ENCODE data around the gene PBX1. TPM values are rescaled to one million over a fixed set of nuclear protein-coding genes. Genes with fewer than 3 reads are reported as not detected.
"Not testable (repeated sequence)": the region's sequence is repeated elsewhere in the genome, so short reads cannot be mapped to it uniquely, and the experiment has no call there.

The PBX1 gene
- total and polyA plus RNA-seq, 2 experiments from 2014 or later, result 40.0 to 104 TPM

DNA sequence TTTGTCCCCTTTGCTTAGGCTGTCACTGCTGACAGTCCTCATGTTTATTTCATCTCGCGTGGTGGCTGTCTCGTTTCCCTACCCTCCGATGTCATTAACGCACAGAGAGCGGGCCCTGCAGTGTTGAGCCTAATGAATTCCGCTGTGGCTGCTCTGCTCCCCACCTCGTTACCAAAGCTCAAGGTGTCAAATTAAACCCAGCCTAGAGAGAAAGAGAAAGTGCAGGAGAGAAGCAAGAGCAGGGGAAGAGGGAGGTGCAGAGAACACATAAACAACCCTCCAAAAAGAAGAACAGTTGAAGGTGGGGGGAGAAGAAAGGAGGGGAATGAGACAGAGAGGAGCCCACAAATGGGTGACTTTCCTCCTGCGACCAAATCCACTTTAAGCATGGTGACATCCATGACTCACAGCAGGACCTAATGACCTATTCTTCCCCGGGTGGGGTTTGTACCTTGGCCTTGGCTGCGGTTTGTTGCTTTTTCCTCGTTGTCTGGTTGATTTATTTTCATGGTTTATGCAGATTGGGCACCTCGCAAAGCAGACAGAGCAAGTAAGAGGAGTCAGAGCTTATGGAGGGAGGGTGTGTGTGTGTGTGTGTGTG lies 92.5 kb downstream of the PBX1 start:
- Histone ChIP-seq H4K20me1 (replicated peaks; ENCODE audit: insufficient read depth) (peaks cover 25% of the 10 kb centered on the region), H3K4me3 (no peak overlapping the region), H3K4me1 (ENCODE audit: insufficient read depth) (peaks cover 57% of the 10 kb centered on the region), H3K79me2 (replicated peaks; ENCODE audit: insufficient read depth) (peaks cover 100% of the 10 kb centered on the region), H3F3A (replicated peaks; ENCODE audit: low read depth) (no peaks in the 10 kb centered on the region), H3K36me3 (ENCODE audit: insufficient read depth) (no peaks in the 10 kb centered on the region), H3K4me2 (0 out of 2 replicates have a peak overlapping the region, but pooled peaks have one; percentile 43), H3K27me3 (ENCODE audit: insufficient read depth) (no peaks in the 10 kb centered on the region), H3K9me2 (ENCODE audit: insufficient read depth) (no peaks in the 10 kb centered on the region), H2AFZ (no peak overlapping the region), H3K27ac (ENCODE audit: low read depth) (no peak overlapping the region)
- H3K36me3 Mint-ChIP-seq (ENCODE audit: low read depth), result no peaks in the 10 kb centered on the region; the same call in 1 of the 3 replicates
- ATAC-seq (peak; percentile 14; the same call in 1 of the 3 replicates), DNase-seq (ENCODE audit: low spot score) (no peak)
- peaks cover 48% of the 10 kb centered on the region for H3K4me1 Mint-ChIP-seq
- H3K4me3 Mint-ChIP-seq, result no peak overlapping the region
- TF ChIP-seq, protein P1, sequence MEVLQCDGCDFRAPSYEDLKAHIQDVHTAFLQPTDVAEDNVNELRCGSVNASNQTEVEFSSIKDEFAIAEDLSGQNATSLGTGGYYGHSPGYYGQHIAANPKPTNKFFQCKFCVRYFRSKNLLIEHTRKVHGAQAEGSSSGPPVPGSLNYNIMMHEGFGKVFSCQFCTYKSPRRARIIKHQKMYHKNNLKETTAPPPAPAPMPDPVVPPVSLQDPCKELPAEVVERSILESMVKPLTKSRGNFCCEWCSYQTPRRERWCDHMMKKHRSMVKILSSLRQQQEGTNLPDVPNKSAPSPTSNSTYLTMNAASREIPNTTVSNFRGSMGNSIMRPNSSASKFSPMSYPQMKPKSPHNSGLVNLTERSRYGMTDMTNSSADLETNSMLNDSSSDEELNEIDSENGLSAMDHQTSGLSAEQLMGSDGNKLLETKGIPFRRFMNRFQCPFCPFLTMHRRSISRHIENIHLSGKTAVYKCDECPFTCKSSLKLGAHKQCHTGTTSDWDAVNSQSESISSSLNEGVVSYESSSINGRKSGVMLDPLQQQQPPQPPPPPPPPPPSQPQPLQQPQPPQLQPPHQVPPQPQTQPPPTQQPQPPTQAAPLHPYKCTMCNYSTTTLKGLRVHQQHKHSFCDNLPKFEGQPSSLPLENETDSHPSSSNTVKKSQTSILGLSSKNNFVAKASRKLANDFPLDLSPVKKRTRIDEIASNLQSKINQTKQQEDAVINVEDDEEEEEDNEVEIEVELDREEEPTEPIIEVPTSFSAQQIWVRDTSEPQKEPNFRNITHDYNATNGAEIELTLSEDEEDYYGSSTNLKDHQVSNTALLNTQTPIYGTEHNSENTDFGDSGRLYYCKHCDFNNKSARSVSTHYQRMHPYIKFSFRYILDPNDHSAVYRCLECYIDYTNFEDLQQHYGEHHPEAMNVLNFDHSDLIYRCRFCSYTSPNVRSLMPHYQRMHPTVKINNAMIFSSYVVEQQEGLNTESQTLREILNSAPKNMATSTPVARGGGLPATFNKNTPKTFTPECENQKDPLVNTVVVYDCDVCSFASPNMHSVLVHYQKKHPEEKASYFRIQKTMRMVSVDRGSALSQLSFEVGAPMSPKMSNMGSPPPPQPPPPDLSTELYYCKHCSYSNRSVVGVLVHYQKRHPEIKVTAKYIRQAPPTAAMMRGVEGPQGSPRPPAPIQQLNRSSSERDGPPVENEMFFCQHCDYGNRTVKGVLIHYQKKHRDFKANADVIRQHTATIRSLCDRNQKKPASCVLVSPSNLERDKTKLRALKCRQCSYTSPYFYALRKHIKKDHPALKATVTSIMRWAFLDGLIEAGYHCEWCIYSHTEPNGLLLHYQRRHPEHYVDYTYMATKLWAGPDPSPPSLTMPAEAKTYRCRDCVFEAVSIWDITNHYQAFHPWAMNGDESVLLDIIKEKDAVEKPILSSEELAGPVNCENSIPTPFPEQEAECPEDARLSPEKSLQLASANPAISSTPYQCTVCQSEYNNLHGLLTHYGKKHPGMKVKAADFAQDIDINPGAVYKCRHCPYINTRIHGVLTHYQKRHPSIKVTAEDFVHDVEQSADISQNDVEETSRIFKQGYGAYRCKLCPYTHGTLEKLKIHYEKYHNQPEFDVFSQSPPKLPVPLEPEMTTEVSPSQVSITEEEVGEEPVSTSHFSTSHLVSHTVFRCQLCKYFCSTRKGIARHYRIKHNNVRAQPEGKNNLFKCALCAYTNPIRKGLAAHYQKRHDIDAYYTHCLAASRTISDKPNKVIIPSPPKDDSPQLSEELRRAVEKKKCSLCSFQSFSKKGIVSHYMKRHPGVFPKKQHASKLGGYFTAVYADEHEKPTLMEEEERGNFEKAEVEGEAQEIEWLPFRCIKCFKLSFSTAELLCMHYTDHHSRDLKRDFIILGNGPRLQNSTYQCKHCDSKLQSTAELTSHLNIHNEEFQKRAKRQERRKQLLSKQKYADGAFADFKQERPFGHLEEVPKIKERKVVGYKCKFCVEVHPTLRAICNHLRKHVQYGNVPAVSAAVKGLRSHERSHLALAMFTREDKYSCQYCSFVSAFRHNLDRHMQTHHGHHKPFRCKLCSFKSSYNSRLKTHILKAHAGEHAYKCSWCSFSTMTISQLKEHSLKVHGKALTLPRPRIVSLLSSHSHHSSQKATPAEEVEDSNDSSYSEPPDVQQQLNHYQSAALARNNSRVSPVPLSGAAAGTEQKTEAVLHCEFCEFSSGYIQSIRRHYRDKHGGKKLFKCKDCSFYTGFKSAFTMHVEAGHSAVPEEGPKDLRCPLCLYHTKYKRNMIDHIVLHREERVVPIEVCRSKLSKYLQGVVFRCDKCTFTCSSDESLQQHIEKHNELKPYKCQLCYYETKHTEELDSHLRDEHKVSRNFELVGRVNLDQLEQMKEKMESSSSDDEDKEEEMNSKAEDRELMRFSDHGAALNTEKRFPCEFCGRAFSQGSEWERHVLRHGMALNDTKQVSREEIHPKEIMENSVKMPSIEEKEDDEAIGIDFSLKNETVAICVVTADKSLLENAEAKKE (CRISPR knock-in tag; IDR thresholded peaks at IDR 0.05), result no peak
- TF ChIP-seq JUNB (IDR thresholded peaks at IDR 0.05; ENCODE audit: unreplicated experiment) (no peak), EZH2 (IDR thresholded peaks at IDR 0.05; ENCODE audit: low read depth, unreplicated experiment) (no peak)
- peaks cover 18% of the 10 kb centered on the region for H3K27me3 Mint-ChIP-seq (ENCODE audit: insufficient read depth, low read depth, poor library complexity)
- H3K27ac Mint-ChIP-seq, result peak overlapping the region; percentile 57; the same call in 1 of the 2 replicates
- no peaks in the 10 kb centered on the region for H3K9me3 Mint-ChIP-seq

GRCh38 chr1:164652969-164653368 lies 94.0 kb downstream of the PBX1 start:
- ATAC-seq; DNase-seq (ENCODE audit: low spot score); H3K9me3 Mint-ChIP-seq; H3K27me3 ChIP-seq (ENCODE audit: insufficient read depth); H3K27ac Mint-ChIP-seq; H3F3A ChIP-seq (replicated peaks; ENCODE audit: low read depth); H3K4me3 ChIP-seq; H3K4me3 Mint-ChIP-seq; H3K27ac ChIP-seq (ENCODE audit: low read depth); H3K36me3 Mint-ChIP-seq (ENCODE audit: low read depth); H3K36me3 ChIP-seq (ENCODE audit: insufficient read depth); H2AFZ ChIP-seq; H3K4me2 ChIP-seq; H3K9me2 ChIP-seq (ENCODE audit: insufficient read depth): not testable (repeated sequence)
- Mint-ChIP-seq H3K4me1 (peaks cover 50% of the 10 kb centered on the region), H3K27me3 (ENCODE audit: insufficient read depth, low read depth, poor library complexity) (peaks cover 12% of the 10 kb centered on the region)
- Histone ChIP-seq H4K20me1 (replicated peaks; ENCODE audit: insufficient read depth) (peaks cover 20% of the 10 kb centered on the region), H3K79me2 (replicated peaks; ENCODE audit: insufficient read depth) (peaks cover 100% of the 10 kb centered on the region), H3K4me1 (ENCODE audit: insufficient read depth) (peaks cover 47% of the 10 kb centered on the region)

Data from GM23338 (cell line).